HG03432 (cell line): ENCODE results near the gene KLF9.

ENCODE experiments used
- ATAC-seq: cut with Tn5 transposase; IDR thresholded peaks from one replicate; pipeline ENCODE4 v1.9.1; 2021; ENCODE audit warnings: mild to moderate bottlenecking, moderate library complexity; ENCODE audit not compliant: unreplicated experiment

Gene KLF9

DNA sequence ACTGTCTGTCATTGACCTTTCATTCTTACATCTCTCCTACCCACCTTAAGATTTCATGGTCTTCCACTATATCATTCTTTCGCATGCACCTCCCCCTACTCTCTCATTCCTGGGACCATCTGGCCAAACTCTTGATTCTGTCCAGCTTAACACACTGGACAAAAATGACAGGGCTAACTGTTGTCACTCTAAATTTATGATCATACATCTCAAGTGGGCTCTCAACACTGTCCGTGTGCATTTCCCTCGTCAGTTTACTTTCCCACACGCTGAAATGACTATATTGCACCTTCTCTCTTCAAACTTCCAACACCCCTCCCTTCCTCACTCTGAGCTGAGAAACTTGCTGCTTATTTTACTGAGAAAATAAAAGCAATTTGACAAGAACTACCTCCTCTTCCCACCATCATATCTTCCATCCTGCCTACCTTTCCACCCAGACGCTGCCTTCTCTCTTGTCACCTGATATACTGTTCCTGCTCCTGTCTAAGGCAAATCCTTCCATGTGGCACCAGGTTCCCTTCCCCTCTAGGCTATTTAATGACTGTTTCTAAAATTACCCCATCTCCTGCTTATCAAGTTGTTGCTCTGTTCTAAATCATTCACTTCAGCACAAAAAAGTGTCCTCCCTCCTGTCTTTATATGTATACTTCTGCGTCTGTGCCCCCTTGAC is 8.1 kb upstream of the KLF9 start:
- no peak for ATAC-seq

DNA sequence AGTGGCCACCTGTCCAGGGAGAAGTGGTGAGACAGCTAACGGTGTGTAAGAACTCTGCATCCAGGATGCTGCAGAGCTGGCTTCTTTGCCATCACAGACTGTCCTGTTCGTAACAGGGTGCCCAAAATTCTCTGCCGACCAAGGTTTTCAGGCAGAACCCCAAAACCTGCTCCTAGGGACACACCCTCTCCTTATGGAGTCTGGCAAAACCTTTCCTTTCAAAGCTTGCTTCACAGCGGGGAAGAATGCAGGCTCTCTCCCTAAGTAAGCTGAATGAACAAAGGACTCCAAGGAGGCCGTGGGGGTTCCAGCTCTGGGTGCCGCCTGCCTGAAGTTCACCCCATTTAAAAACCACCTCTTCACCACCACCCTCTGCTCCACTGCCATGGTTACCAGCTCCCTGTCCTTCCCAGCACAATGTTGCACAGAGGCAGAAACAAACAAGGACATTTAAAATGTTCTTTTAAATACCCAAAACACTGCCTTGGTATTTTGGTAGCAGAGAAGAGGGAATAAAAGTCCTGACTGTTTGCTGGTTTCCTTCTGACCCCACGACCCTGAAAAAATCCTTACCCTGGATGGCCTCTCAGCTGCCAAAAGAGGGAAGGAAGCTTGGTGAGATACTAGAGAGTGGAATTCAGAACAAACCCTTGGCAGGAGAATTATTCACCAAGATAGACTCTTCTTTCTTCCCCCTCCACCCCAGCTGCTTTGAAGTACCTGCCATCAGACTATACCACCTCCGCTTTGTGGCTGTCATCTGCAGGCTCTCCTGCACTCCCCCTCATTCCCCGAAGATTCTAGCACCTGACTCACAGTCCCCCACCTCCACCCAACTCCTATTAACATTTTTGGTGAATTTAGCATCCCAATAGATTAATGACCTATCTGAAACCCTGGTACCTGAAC is 7.1 kb upstream of the KLF9 start:
- no peak for ATAC-seq

DNA sequence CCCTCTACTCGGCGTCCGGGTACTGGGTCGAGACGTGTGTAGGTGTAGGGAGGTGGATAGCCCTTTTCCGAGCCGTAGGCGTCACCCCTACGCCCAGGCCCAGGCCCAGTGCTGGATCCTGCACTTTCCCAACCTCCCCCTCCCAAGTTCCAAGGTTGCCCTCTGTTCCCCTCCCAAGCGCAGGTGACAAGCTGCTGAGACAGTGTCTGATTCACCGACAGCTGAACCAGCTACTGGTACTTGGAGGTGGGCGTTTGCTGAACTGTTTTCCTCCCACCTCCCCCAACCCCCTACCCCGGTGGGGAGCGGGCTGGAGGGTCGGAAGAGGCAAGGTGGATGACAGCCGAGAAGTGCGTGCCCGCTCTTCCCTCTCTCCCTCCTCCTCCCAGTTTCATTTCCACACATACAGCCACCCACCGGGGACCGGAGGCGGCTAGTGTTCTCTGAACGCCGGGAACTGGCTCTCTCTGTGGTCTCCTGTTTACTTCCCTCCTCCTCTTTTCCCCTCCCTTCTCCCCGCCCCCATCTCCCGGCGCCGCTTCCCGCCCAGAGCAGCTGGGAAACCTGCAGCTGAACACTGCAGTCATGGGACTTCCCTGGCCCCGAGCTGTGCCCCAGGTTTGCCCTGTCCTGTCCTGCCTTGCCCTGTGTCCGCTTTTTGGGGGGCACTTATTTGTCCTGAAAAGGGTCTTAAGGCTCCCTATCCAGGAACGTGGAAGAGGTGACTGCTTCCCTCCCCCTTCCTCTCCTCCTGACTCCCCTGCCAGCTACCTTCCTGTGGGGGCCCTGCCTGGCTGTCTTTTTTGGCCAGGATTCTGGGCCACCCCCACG is 6.2 kb upstream of the KLF9 start:
- peak; percentile 1 for ATAC-seq

GRCh38 chr9:70419556-70420440 is 5.3 kb upstream of the KLF9 start:
- peak; percentile 44 for ATAC-seq

DNA sequence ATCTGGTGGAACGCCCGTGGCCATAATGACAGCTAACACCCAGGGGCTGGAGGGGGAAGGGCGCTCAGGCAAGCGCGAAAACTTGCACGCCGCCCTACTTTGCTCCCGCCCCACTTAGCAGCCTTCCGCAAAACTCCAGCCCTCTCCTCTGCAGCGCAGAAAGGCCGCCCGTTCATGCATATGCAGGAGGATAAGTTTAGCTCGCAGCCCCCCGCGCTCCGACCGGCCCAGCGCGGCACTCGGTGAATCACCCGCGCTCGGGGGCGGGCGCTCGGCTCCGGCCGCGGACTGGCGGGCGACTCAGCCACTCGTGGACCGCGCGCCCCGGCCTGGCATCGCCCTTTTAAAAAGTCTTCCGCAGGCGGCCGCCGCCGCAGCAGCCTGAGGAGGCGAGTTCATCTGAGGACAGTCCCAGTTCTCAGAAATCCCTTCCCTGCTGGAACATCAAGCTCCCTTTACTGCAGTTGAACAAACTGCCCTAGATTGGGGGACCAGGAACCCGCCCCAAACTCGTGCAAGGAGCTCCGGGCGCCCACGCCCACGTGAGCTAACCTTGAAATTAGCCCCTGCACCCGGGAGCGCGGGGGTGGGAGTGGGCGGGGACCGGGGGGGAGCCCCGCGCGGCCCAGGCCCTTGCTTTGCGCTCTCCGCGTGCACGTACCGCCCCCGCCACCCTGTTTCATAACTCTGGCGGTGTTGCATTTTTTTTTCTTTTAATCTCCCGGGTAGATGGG is 4.5 kb upstream of the KLF9 start:
- ATAC-seq = peak; percentile 64

DNA sequence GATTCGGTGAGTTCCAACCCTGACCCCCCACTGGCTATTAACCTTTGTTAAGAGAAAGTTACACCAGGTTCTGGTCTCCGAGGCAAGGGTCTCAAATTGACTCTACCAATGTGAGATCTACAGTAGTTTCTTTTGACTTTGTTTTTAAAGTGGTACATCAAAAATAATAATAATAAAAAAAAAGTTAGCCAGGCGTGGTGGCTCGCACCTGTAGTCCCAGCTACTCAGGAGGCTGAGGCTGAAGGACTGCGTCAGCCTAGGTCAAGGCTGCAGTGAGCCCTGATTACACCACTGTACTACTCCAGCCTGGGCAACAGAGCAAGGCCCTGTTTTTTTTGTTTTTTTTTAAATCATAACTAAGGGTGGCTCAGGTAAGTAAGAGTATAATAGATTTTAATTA is 1.0 kb upstream of the KLF9 start:
- no peak for ATAC-seq

DNA sequence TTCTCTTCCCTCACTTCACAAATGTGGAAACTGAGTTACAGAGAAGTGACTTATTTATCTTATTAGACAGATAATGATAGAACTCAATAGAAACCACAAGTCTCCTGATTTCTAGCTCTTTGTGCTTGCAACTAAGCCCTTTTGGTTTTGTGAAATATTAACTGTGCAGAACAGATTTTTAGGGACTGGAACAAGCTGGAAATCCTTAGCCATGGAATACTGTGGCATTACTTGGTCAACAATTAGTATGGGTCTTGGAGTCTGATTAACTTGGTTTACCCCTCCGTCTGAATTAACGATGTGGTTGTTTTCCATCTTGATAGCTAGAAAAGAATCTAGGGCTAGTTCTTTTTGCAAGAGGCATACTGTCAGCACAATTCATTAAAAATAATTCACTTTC is 584 bp upstream of the KLF9 start:
- ATAC-seq = no peak

DNA sequence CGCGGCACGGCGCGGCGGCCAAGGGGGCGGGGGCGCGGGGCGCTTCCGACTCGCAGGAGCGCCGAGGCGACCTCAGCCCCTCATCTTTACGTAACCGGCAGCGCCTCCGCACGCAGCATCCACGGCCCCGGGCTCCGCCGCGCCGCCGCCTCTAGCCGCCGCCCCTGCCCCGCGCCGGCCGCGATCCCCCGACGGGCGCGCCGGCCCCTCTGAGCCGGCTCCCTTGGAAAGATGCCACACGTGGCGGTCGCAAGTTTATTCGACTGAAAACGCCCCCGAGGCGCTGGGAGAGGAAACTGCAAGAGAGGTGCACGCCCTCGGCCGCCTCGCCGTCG is 1.0 kb downstream of the KLF9 start:
- peak; percentile 27 for ATAC-seq

GRCh38 chr9:70412832-70413463 is 1.5 kb downstream of the KLF9 start:
- no peak for ATAC-seq

GRCh38 chr9:70411930-70412831 is 2.3 kb downstream of the KLF9 start:
- peak; percentile 32 for ATAC-seq

GRCh38 chr9:70411121-70411929 is 3.1 kb downstream of the KLF9 start:
- no peak for ATAC-seq

DNA sequence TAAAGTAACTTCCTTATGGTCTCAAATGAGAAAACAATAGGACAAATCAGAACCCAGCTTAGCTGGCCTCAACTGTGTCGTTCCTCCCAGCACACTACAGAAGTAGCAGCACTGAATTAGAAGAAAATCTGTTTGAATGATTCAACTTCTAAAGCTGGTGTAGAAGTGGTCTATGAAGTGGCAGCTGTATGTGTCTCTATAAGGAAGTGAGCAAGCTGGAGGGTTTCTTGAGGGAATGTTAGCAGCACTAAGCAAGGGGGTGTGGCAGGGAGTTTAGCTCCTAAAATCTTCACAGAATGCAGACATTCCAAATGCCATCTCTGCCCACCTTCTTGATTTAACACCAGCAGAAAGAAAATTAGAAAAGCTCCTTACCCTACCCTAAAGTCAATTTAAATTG is 4.1 kb downstream of the KLF9 start:
- no peak for ATAC-seq

DNA sequence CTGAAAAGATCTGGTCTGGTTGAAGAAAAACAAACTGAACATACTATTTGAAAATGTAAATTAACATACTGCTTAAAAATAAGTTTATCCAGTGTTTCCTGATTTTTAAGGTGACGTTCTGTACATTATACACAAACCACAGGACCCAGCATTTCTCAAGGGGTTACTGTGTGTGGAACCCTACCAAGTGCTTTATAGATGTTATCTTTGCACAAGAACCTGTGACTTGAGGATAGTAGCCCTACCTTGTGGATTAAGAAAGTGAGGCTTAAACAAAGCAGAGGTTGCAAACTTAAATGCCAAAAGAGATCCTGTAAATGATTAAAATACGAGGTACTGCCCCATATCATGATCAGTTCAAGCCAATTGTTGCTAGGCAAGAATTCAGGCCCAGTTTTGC is 4.7 kb downstream of the KLF9 start:
- ATAC-seq = no peak

DNA sequence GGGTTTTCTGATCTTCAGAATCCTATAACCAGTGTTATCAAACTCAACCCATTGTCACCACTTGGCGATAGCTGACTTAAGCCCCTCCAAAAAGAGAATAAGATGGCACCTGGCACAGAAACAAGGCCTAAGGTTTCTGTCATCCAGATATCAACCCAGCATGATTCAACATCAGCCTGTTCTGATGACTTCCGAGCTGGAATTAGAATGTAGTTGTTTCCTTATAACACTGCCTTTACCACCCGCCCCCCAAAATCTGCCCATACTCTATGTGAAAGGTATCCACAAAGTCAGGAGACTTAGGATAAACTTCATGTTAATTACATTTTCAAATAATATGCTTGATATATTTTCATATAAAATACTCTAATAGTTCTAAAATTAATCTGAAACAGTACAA is 5.2 kb downstream of the KLF9 start:
- no peak for ATAC-seq

DNA sequence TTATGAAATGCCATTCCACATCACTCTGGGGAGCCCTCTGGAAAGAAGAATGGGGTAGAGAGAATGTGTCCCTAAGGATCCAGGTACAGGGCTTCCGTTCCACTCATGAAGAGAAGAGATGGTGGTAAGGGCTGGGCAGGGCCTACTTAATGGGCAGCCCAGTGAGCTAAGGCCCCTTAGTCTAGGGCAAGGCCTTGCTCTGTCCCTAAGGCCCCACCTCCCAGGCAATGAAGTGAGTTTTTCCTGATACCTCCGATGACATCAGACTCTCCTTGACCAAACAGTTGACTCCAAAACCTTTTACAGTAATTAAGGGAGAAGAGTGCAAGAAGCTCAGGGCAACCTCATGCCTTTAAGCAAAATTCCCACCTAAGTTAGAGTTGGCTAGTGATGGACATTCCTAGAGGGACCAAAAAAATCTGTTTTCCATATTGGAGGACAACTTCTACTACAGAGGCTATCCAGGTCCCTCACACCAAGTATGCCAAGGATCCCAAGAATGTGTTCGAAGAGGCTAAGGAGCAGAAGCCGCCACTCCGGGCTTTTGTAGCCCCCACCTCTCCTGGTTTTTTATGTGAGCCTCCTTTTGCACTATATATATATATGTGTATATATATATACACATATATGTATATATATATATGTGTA is 5.9 kb downstream of the KLF9 start:
- ATAC-seq = no peak

GRCh38 chr9:70407081-70407503 is 7.4 kb downstream of the KLF9 start:
- no peak for ATAC-seq

DNA sequence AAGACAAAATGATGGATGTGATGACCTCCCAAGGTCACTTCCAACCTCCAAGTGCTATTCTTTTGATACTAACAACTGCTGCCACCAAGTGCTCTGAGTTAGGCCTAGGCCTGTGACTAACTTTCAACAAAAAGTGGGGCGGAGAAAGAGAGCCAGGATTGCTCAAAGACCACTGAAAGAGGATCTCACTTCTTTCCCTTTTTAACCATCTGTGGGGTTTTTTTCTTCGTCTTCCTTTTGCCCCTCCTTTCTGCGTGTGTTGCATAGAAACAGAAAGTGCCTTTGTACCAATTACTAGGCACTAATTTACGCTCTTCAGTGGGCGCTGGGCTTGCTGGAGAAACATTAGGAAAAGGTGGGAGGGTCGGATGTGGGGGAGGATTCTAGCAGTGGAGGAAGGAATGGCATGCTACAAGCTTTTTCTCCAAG is 8.0 kb downstream of the KLF9 start:
- peak; percentile 67 for ATAC-seq
